Inflammatory macrophage treated with lipopolysaccharide for 1 hour (primary cell): ENCODE results near the gene RPL19.

Experiments
- DNase-seq, 2 donors: peaks; one replicate each; pipeline ENCODE4 v3.0.0-alpha.2; 2020 to 2022

RPL19 gene

GRCh38 chr17:39199820-39200069, 338 bp upstream of the RPL19 start:
- DNase-seq: peak; percentile 91 to 97

- DNase-seq: no peak
Observed at GRCh38 chr17:39200957-39201510, 951 bp downstream of the RPL19 start.

- no peak for DNase-seq
Observed at GRCh38 chr17:39204245-39204644, 4.2 kb downstream of the RPL19 start.

- DNase-seq: no peak
Observed at GRCh38 chr17:39205112-39205526, 5.0 kb downstream of the RPL19 start.

- DNase-seq: peak in 1 of 2 donors; percentile 54
Observed at GRCh38 chr17:39208136-39208535, 8.1 kb downstream of the RPL19 start.

GRCh38 chr17:39208893-39209292, 8.8 kb downstream of the RPL19 start:
- peak; percentile 31 to 38 for DNase-seq

- peak; percentile 56 to 67 for DNase-seq
Observed at GRCh38 chr17:39209317-39210092, 9.4 kb downstream of the RPL19 start.

GRCh38 chr17:39210093-39210434, 10.0 kb downstream of the RPL19 start:
- no peak for DNase-seq

- no peak for DNase-seq
Observed at GRCh38 chr17:39212195-39212810, 12.2 kb downstream of the RPL19 start.

GRCh38 chr17:39212841-39213480, 12.9 kb downstream of the RPL19 start:
- DNase-seq: no peak

- DNase-seq: no peak
Observed at GRCh38 chr17:39213852-39214251, 13.8 kb downstream of the RPL19 start.

GRCh38 chr17:39217734-39218369, 17.8 kb downstream of the RPL19 start:
- no peak for DNase-seq

GRCh38 chr17:39218906-39219305, 18.8 kb downstream of the RPL19 start:
- DNase-seq: no peak

GRCh38 chr17:39219647-39220154, 19.6 kb downstream of the RPL19 start:
- DNase-seq: no peak

- no peak for DNase-seq
Observed at GRCh38 chr17:39221572-39221971, 21.5 kb downstream of the RPL19 start.

GRCh38 chr17:39222151-39222550, 22.1 kb downstream of the RPL19 start:
- no peak for DNase-seq

- no peak for DNase-seq
Observed at GRCh38 chr17:39222866-39223834, 23.1 kb downstream of the RPL19 start.

GRCh38 chr17:39223907-39224777, 24.1 kb downstream of the RPL19 start:
- no peak for DNase-seq

GRCh38 chr17:39224778-39225307, 24.8 kb downstream of the RPL19 start:
- DNase-seq: no peak

- no peak for DNase-seq
Observed at GRCh38 chr17:39225308-39225958, 25.4 kb downstream of the RPL19 start, which contains the start of gene STAC2. STAC2 (minus strand) TSS chr17:39225945; CDS start chr17:39225502, 443 bp downstream.
